T-cell (primary cell): ENCODE measurements around the gene HTR6. TPM values are rescaled to one million over a fixed set of nuclear protein-coding genes. Genes with fewer than 3 reads are reported as not detected.

Experiments
- ATAC-seq, 4 experiments: fragments of 200-7000 bp in 3 of 4; fragments of 150-1000 bp in 1 of 4; cut with Tn5 transposase; replicated peaks in 1 of 4; 1 replicate in 3 of 4; 2 replicates in 1 of 4; pipeline ENCODE4 v1.10.0; 2021; ENCODE audit warnings: moderate library complexity in 3 of 4, mild to moderate bottlenecking in 2 of 4, moderate number of reproducible peaks in 1 of 4
- CTCF ChIA-PET, 2 donors: fragments of 300-600 bp; sonication (Branson Sonifier 250); formaldehyde crosslinking; loops; one replicate each; lab custom pipeline; 2022; ENCODE audit warnings: antibody characterized with exemption in 2 of 2; lab: Charles Lee
- POLR2A ChIA-PET, 2 donors: fragments of 300-600 bp; sonication (Branson Sonifier 250); formaldehyde crosslinking; loops; one replicate each; lab custom pipeline; 2022; ENCODE audit warnings: antibody characterized with exemption in 2 of 2; lab: Charles Lee
- DNase-seq, 35 experiments: peaks; one replicate each; pipeline versions ENCODE4 v3.0.0 to v3.0.0-alpha.2; 2013 to 2023
- H3K27ac ChIP-seq: one replicate; pipeline ENCODE4 v1.5.1; 2013; ENCODE audit warnings: low read length
- H3K27me3 ChIP-seq, 2 experiments: replicated peaks in 1 of 2; 1 replicate in 1 of 2; 2 replicates in 1 of 2; pipeline versions ENCODE4 v1.6.1 to v1.7.0; 2013; ENCODE audit warnings: low read length in 1 of 2, mixed read lengths in 1 of 2; ENCODE audit not compliant: control insufficient read depth in 2 of 2, insufficient read depth in 2 of 2; ENCODE audit errors: extremely low read depth in 1 of 2
- H3K36me3 ChIP-seq, 2 donors: 1 replicate in 1 of 2; 2 replicates in 1 of 2; pipeline versions ENCODE4 v1.6.1 to v1.7.0; 2013; ENCODE audit warnings: low read length in 1 of 2; ENCODE audit not compliant: control insufficient read depth in 2 of 2, insufficient read depth in 1 of 2; ENCODE audit errors: extremely low read depth in 1 of 2
- H3K4me1 ChIP-seq, 2 experiments: 1 replicate in 1 of 2; 2 replicates in 1 of 2; pipeline versions ENCODE4 v1.6.1 to v1.7.0; 2013; ENCODE audit warnings: low read length in 2 of 2, mixed read lengths in 1 of 2; ENCODE audit not compliant: insufficient read depth in 2 of 2, control insufficient read depth in 1 of 2; ENCODE audit errors: extremely low read depth in 1 of 2
- H3K4me3 ChIP-seq, 2 donors: 1 replicate in 1 of 2; 2 replicates in 1 of 2; pipeline versions ENCODE4 v1.5.1 to v1.7.0; 2013; ENCODE audit warnings: mild to moderate bottlenecking in 2 of 2, low read length in 1 of 2, moderate library complexity in 1 of 2; ENCODE audit not compliant: control insufficient read depth in 1 of 2; ENCODE audit errors: extremely low read depth in 1 of 2
- H3K9me3 ChIP-seq: 2 replicates; pipeline ENCODE4 v1.7.0; 2013
- H3K27ac Mint-ChIP-seq, 2 donors: one replicate each; pipeline ENCODE4 v1.8.0; 2020 to 2021; ENCODE audit warnings: mild to moderate bottlenecking in 2 of 2, mixed read lengths in 2 of 2
- H3K27me3 Mint-ChIP-seq, 2 donors: one replicate each; pipeline ENCODE4 v1.8.0; 2021 to 2022; ENCODE audit warnings: mixed read lengths in 2 of 2
- H3K36me3 Mint-ChIP-seq: one replicate; pipeline ENCODE4 v1.8.0; 2021; ENCODE audit warnings: mixed read lengths
- H3K4me1 Mint-ChIP-seq, 3 donors: one replicate each; pipeline ENCODE4 v1.8.0; 2020 to 2022; ENCODE audit warnings: mixed read lengths in 3 of 3, mild to moderate bottlenecking in 1 of 3
- H3K4me3 Mint-ChIP-seq, 3 donors: one replicate each; pipeline ENCODE4 v1.8.0; 2020 to 2022; ENCODE audit warnings: mild to moderate bottlenecking in 3 of 3, mixed read lengths in 3 of 3, moderate library complexity in 3 of 3
- H3K9me3 Mint-ChIP-seq, 3 donors: one replicate each; pipeline ENCODE4 v1.8.0; 2020 to 2022; ENCODE audit warnings: mixed read lengths in 3 of 3
- WGBS: methylation state at CpG from one replicate; pipeline ENCODE4 v1.1.5; 2013; ENCODE audit warnings: missing lambda C conversion rate; ENCODE audit not compliant: insufficient coverage; 5-methylcytosine and 5-hydroxymethylcytosine counted together
- total RNA-seq, 35 experiments: library from RNA in 6 of 35; stranded (reverse) in 6 of 35; fragments of 120-200 nt in 1 of 35; gene quantifications; one replicate each; pipeline versions ENCODE4 v1.2.1 to v1.2.4 and lab custom pipeline; 2013 to 2026

The HTR6 gene
- total RNA-seq, 5 donors from 2014 or later (not counting 1 experiment from before 2014, with no cell fraction given), result 0.16 to 0.90 (median 0.19) TPM

GRCh38 chr1:19656134-19656779, 8.4 kb upstream of the HTR6 start:
- H3K27me3 Mint-ChIP-seq, result no peaks in the 10 kb centered on the region
- Histone ChIP-seq H3K4me3 (no peak overlapping the region), H3K27ac (no peak overlapping the region), H3K36me3 (no peaks in the 10 kb centered on the region), H3K27me3 (peaks cover 0 to 16% of the 10 kb centered on the region in 2 experiments), H3K4me1 (peaks cover 0 to 14% of the 10 kb centered on the region in 2 experiments), H3K9me3 (no peaks in the 10 kb centered on the region)
- DNase-seq, result no peak
- WGBS, result 88% methylated on average over 9 of the region's 9 CpGs
- POLR2A ChIA-PET, result no interaction called here
- H3K27ac Mint-ChIP-seq, result no peak overlapping the region
- no peaks in the 10 kb centered on the region for H3K9me3 Mint-ChIP-seq
- peaks cover 3% of the 10 kb centered on the region for H3K36me3 Mint-ChIP-seq
- H3K4me3 Mint-ChIP-seq, result no peak overlapping the region
- H3K4me1 Mint-ChIP-seq, result peaks cover 7 to 13% (median 12%) of the 10 kb centered on the region in 3 donors
- ATAC-seq, result no peak
- CTCF ChIA-PET, result interaction anchor here in 1 of 2 donors (0.6 kb wide), 1 partner anchor 56 kb away, joined by 4 read pairs; no protein-coding TSS in a partner anchor

GRCh38 chr1:19656780-19657466, 7.8 kb upstream of the HTR6 start:
- WGBS, result 95% methylated on average over 4 of the region's 15 CpGs
- Mint-ChIP-seq H3K4me3 (no peak overlapping the region), H3K9me3 (no peaks in the 10 kb centered on the region), H3K36me3 (peaks cover 3% of the 10 kb centered on the region), H3K27me3 (no peaks in the 10 kb centered on the region), H3K4me1 (peaks cover 7 to 16% (median 14%) of the 10 kb centered on the region in 3 donors), H3K27ac (no peak overlapping the region)
- POLR2A ChIA-PET, result interaction anchor here in 1 of 2 donors (0.7 kb wide), 1 partner anchor 269 kb away, joined by 3 read pairs; no protein-coding TSS in a partner anchor
- Histone ChIP-seq H3K27ac (no peak overlapping the region), H3K36me3 (no peaks in the 10 kb centered on the region), H3K9me3 (no peaks in the 10 kb centered on the region), H3K4me3 (no peak overlapping the region), H3K4me1 (peaks cover 0 to 19% of the 10 kb centered on the region in 2 experiments), H3K27me3 (peaks cover 0 to 20% of the 10 kb centered on the region in 2 experiments)
- DNase-seq (no peak), ATAC-seq (no peak)
- CTCF ChIA-PET, result no interaction called here

GRCh38 chr1:19657511-19657910, 7.2 kb upstream of the HTR6 start:
- Mint-ChIP-seq H3K27ac (no peak overlapping the region), H3K4me1 (peaks cover 7 to 18% (median 14%) of the 10 kb centered on the region in 3 donors), H3K27me3 (no peaks in the 10 kb centered on the region), H3K36me3 (peaks cover 3% of the 10 kb centered on the region), H3K4me3 (no peak overlapping the region), H3K9me3 (no peaks in the 10 kb centered on the region)
- no peak overlapping the region for H3K4me3 ChIP-seq
- POLR2A ChIA-PET, result interaction anchor here in 1 of 2 donors (0.7 kb wide), 1 partner anchor 270 kb away, joined by 3 read pairs; no protein-coding TSS in a partner anchor
- H3K27ac ChIP-seq, result no peak overlapping the region
- 80% methylated on average over 1 of the region's 10 CpGs for WGBS
- no peaks in the 10 kb centered on the region for H3K36me3 ChIP-seq
- peaks cover 0 to 21% of the 10 kb centered on the region in 2 experiments for H3K4me1 ChIP-seq
- H3K27me3 ChIP-seq, result peaks cover 0 to 15% of the 10 kb centered on the region in 2 experiments
- DNase-seq (no peak), ATAC-seq (no peak)
- CTCF ChIA-PET, result no interaction called here
- H3K9me3 ChIP-seq, result no peaks in the 10 kb centered on the region

GRCh38 chr1:19658186-19658585, 6.5 kb upstream of the HTR6 start:
- ATAC-seq, result no peak
- H3K27ac Mint-ChIP-seq, result no peak overlapping the region
- Histone ChIP-seq H3K36me3 (no peaks in the 10 kb centered on the region), H3K4me3 (no peak overlapping the region), H3K4me1 (peaks cover 0 to 21% of the 10 kb centered on the region in 2 experiments), H3K9me3 (no peaks in the 10 kb centered on the region), H3K27me3 (peaks cover 0 to 18% of the 10 kb centered on the region in 2 experiments), H3K27ac (no peak overlapping the region)
- peaks cover 0 to under 1% of the 10 kb centered on the region in 2 donors for H3K27me3 Mint-ChIP-seq
- 91% methylated on average over 13 of the region's 13 CpGs for WGBS
- ChIA-PET CTCF (no interaction called here), POLR2A (no interaction called here)
- no peaks in the 10 kb centered on the region for H3K9me3 Mint-ChIP-seq
- H3K4me1 Mint-ChIP-seq, result peaks cover 7 to 20% (median 14%) of the 10 kb centered on the region in 3 donors
- no peak overlapping the region for H3K4me3 Mint-ChIP-seq
- no peak for DNase-seq
- peaks cover 3% of the 10 kb centered on the region for H3K36me3 Mint-ChIP-seq

DNA sequence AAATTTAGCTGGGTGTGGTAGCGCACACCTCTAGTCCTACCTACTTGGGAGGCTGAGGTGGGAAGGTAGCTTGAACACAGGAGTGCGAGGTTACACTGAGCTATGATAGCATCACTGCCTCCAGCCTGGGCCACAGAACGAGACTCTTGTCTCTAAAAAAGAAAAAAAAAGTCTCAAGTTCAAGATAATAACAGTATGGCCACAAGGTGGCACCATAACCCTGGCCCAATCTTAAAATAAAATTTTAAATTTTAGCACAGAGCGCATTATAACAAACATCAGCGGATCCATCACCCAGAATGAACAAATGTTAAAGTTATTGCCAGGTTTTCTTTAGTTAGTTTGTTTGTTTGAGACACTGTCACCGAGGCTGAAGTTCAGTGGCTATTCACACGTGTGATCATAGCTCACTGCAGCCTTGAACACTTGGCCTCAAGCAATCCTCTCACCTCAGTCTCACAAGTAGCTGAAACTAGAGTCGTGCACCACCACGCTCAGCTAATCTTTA, 2.9 kb upstream of the HTR6 start:
- peak overlapping the region in 1 of 2 donors; percentile 67 for H3K27ac Mint-ChIP-seq
- H3K36me3 ChIP-seq, result no peaks in the 10 kb centered on the region
- no peak overlapping the region for H3K4me3 Mint-ChIP-seq
- peaks cover 23 to 33% (median 28%) of the 10 kb centered on the region in 3 donors for H3K4me1 Mint-ChIP-seq
- H3K4me3 ChIP-seq, result no peak overlapping the region
- CTCF ChIA-PET, result interaction anchor here (0.6 to 5.0 kb wide), 14 partner anchors 15 to 534 kb away, joined by 3 to 60 read pairs (median 3); no protein-coding TSS in a partner anchor
- peaks cover 0 to 34% of the 10 kb centered on the region in 2 experiments for H3K4me1 ChIP-seq
- ATAC-seq (peak in 2 of 4 experiments; percentile 21 to 24), DNase-seq (peak in 19 of 35 experiments; percentile 17 to 80 (median 42))
- H3K27ac ChIP-seq, result no peak overlapping the region
- H3K27me3 ChIP-seq, result peaks cover 5 to 41% of the 10 kb centered on the region in 2 experiments
- POLR2A ChIA-PET, result no interaction called here
- WGBS, result 0% methylated on average over 1 of the region's 9 CpGs
- no peaks in the 10 kb centered on the region for H3K9me3 Mint-ChIP-seq
- H3K27me3 Mint-ChIP-seq, result peaks cover 5 to 14% of the 10 kb centered on the region in 2 donors
- no peaks in the 10 kb centered on the region for H3K36me3 Mint-ChIP-seq
- H3K9me3 ChIP-seq, result no peaks in the 10 kb centered on the region

DNA sequence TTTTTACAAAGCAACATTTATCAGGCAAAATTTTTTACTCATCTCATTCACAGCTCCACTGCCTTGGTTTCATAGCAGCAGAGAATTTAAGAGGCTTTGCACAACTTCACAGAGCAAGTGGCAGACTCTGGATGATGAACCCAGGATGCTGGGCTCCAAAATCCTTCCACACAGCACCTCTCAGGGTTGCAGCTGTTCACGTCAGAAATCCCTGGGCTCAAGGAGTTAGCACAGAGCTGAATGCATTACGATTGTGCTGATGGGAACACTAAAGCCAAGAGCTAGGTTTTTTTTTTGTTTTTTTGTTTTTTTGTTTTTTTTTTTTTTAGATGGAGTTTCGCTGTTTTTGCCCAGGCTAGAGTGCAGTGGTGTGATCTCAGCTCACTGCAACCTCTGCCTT, 2.4 kb upstream of the HTR6 start:
- no peak overlapping the region for H3K27ac Mint-ChIP-seq
- H3K4me3 Mint-ChIP-seq, result no peak overlapping the region
- H3K27me3 Mint-ChIP-seq, result peaks cover 10 to 18% of the 10 kb centered on the region in 2 donors

More for the DNA sequence above, 2.4 kb upstream of the HTR6 start:
- Histone ChIP-seq H3K9me3 (no peaks in the 10 kb centered on the region), H3K4me1 (peaks cover 0 to 34% of the 10 kb centered on the region in 2 experiments), H3K4me3 (no peak overlapping the region), H3K27ac (no peak overlapping the region), H3K27me3 (peaks cover 7 to 37% of the 10 kb centered on the region in 2 experiments), H3K36me3 (no peaks in the 10 kb centered on the region)
- CTCF ChIA-PET, result interaction anchor here (0.6 to 5.0 kb wide), 13 partner anchors 14 to 534 kb away, joined by 3 to 60 read pairs (median 3); no protein-coding TSS in a partner anchor
- 95% methylated on average over 3 of the region's 3 CpGs for WGBS
- POLR2A ChIA-PET, result no interaction called here
- H3K36me3 Mint-ChIP-seq, result no peaks in the 10 kb centered on the region
- H3K9me3 Mint-ChIP-seq, result no peaks in the 10 kb centered on the region
- ATAC-seq (no peak), DNase-seq (no peak)
- H3K4me1 Mint-ChIP-seq, result peaks cover 24 to 37% (median 33%) of the 10 kb centered on the region in 3 donors
